Breast epithelium (tissue), 3 donors: Measurements from ENCODE around the gene SRP68.

Source experiments
- POLR2A ChIP-seq: fragments of 450-650 bp; IDR thresholded peaks from one replicate; pipeline ENCODE4 v1.6.1; 2016; ENCODE audit warnings: antibody characterized with exemption, mild to moderate bottlenecking, moderate library complexity
- POLR2AphosphoS5 ChIP-seq, 3 donors: sonication (generic); formaldehyde crosslinking; IDR thresholded peaks; one replicate each; pipeline ENCODE4 v1.6.1; 2017; ENCODE audit warnings: antibody characterized with exemption in 3 of 3
- TF ChIP-seq, protein P1 (sequence below), 3 donors: fragments of 450-650 bp; IDR thresholded peaks; one replicate each; pipeline ENCODE4 v1.5.1; 2016 to 2017; ENCODE audit warnings: antibody characterized with exemption in 3 of 3, mild to moderate bottlenecking in 3 of 3, moderate library complexity in 3 of 3

- TF ChIP-seq, protein P1, sequence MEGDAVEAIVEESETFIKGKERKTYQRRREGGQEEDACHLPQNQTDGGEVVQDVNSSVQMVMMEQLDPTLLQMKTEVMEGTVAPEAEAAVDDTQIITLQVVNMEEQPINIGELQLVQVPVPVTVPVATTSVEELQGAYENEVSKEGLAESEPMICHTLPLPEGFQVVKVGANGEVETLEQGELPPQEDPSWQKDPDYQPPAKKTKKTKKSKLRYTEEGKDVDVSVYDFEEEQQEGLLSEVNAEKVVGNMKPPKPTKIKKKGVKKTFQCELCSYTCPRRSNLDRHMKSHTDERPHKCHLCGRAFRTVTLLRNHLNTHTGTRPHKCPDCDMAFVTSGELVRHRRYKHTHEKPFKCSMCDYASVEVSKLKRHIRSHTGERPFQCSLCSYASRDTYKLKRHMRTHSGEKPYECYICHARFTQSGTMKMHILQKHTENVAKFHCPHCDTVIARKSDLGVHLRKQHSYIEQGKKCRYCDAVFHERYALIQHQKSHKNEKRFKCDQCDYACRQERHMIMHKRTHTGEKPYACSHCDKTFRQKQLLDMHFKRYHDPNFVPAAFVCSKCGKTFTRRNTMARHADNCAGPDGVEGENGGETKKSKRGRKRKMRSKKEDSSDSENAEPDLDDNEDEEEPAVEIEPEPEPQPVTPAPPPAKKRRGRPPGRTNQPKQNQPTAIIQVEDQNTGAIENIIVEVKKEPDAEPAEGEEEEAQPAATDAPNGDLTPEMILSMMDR (IDR thresholded peaks at IDR 0.05): no peak
- TF ChIP-seq POLR2A (no peak), POLR2AphosphoS5 (IDR thresholded peaks at IDR 0.05) (no peak)
These were observed 57.4 kb downstream of the SRP68 start for GRCh38 chr17:76014925-76015261.
